A549 (cell line): ENCODE results near the gene DNAJC15. TPM values are rescaled to one million over a fixed set of nuclear protein-coding genes. Genes with fewer than 3 reads are reported as not detected.

Experiments used
- ATAC-seq, 2 experiments: fragments of 200-7000 bp in 1 of 2; fragments of >200 bp in 1 of 2; cut with Nextera tagmentation in 1 of 2; cut with Tn5 transposase in 1 of 2; 3 replicates each; pipeline versions ENCODE4 v1.8.0 to v1.9.1; 2018 to 2020; ENCODE audit warnings: mild to moderate bottlenecking in 1 of 2, moderate library complexity in 1 of 2
- CTCF ChIA-PET: fragments of 300-600 bp; sonication (Branson Sonifier 250); formaldehyde crosslinking; extraction: SDS; loops from one replicate; lab custom pipeline; 2021; ENCODE audit warnings: antibody characterized with exemption, inconsistent platforms; lab: Yijun Ruan, JAX
- POLR2A ChIA-PET: fragments of 350-600 bp; formaldehyde crosslinking; extraction: SDS; loops from one replicate; lab custom pipeline; 2021; ENCODE audit warnings: antibody characterized with exemption, inconsistent platforms; lab: Yijun Ruan, JAX
- DNase-seq, 2 experiments: peaks; one replicate each; pipeline versions ENCODE4 v3.0.0 to v3.0.0-alpha.2; 2011 to 2016; ENCODE audit warnings: low read depth in 1 of 2, low spot score in 1 of 2
- FAIRE-seq: peaks from 2 replicates; lab custom pipeline; 2011; peaks lifted over from hg19 to GRCh38; lab: Jason Lieb, UNC
- H3K27ac ChIP-seq, 2 experiments: fragments of >200 bp; sonication (Bioruptor Twin); formaldehyde crosslinking; 3 replicates each; pipeline ENCODE4 v1.5.1; 2016 to 2017
- H3K4me1 ChIP-seq: fragments of >200 bp; sonication (Bioruptor Twin); formaldehyde crosslinking; 3 replicates; pipeline ENCODE4 v1.6.1; 2016
- H3K4me2 ChIP-seq: fragments of >200 bp; sonication (Bioruptor Twin); formaldehyde crosslinking; 3 replicates; pipeline ENCODE4 v1.6.1; 2016
- H3K4me3 ChIP-seq: fragments of >200 bp; sonication (Bioruptor Twin); formaldehyde crosslinking; 3 replicates; pipeline ENCODE4 v1.5.1; 2016
- H3K9me3 ChIP-seq: fragments of >200 bp; sonication (Bioruptor Twin); formaldehyde crosslinking; 3 replicates; pipeline ENCODE4 v1.6.1; 2016
- CBX2 ChIP-seq: fragments of 200-600 bp; sonication (generic); IDR thresholded peaks from 2 replicates; pipeline ENCODE4 v1.6.1; 2016; ENCODE audit warnings: low read depth, mild to moderate bottlenecking, borderline replicate concordance
- CBX8 ChIP-seq: fragments of 200-600 bp; sonication (generic); IDR thresholded peaks from 2 replicates; pipeline ENCODE4 v1.6.1; 2016
- CHD2 ChIP-seq: fragments of 150-350 bp; IDR thresholded peaks from 2 replicates; pipeline ENCODE4 v1.6.1; 2014; ENCODE audit warnings: low read length; ENCODE audit not compliant: partially characterized antibody
- EHF ChIP-seq: fragments of 250-450 bp; sonication (Bioruptor Pico); IDR thresholded peaks from 2 replicates; pipeline ENCODE4 v1.5.0; 2020; ENCODE audit warnings: mild to moderate bottlenecking
- ESRRA ChIP-seq: fragments of 150-350 bp; IDR thresholded peaks from 2 replicates; pipeline ENCODE4 v1.6.1; 2014; ENCODE audit warnings: mild to moderate bottlenecking, low read length, borderline replicate concordance
- FOSB ChIP-seq: fragments of 250-450 bp; sonication (Bioruptor Pico); IDR thresholded peaks from 2 replicates; pipeline ENCODE4 v1.5.0; 2020; ENCODE audit warnings: mild to moderate bottlenecking, moderate library complexity
- GATA3 ChIP-seq: IDR thresholded peaks from 2 replicates; pipeline ENCODE4 v1.6.1; 2012; ENCODE audit warnings: borderline replicate concordance
- HDAC2 ChIP-seq: fragments of 200-600 bp; sonication (generic); IDR thresholded peaks from 2 replicates; pipeline ENCODE4 v1.6.1; 2016
- HEYL ChIP-seq: fragments of 250-450 bp; sonication (Bioruptor Pico); IDR thresholded peaks from 2 replicates; pipeline ENCODE4 v1.8.0; 2021; ENCODE audit warnings: mild to moderate bottlenecking, moderate library complexity
- HOXA7 ChIP-seq: fragments of 250-450 bp; sonication (Bioruptor Pico); IDR thresholded peaks from 2 replicates; pipeline ENCODE4 v1.5.0; 2020; ENCODE audit warnings: mild to moderate bottlenecking, moderate library complexity
- HOXB13 ChIP-seq: fragments of 250-450 bp; sonication (Bioruptor Pico); IDR thresholded peaks from 2 replicates; pipeline ENCODE4 v1.5.0; 2020; ENCODE audit warnings: low read depth, mild to moderate bottlenecking, moderate library complexity
- JUNB ChIP-seq: fragments of >200 bp; sonication (Bioruptor Twin); formaldehyde crosslinking; IDR thresholded peaks from 2 replicates; pipeline ENCODE4 v1.6.1; 2016
- MAX ChIP-seq: IDR thresholded peaks from 2 replicates; pipeline ENCODE4 v1.6.1; 2012
- MYC ChIP-seq: IDR thresholded peaks from 2 replicates; pipeline ENCODE4 v1.6.1; 2012; ENCODE audit warnings: mild to moderate bottlenecking, inconsistent platforms, low read length, improper control_type of control experiment, borderline replicate concordance
- NFE2L2 ChIP-seq: fragments of 150-350 bp; conservative IDR thresholded peaks from 2 replicates; pipeline ENCODE4 v1.6.1; 2014; ENCODE audit warnings: low read length
- NR3C1 ChIP-seq: fragments of >200 bp; sonication (Bioruptor Twin); formaldehyde crosslinking; IDR thresholded peaks from 3 replicates; pipeline ENCODE4 v1.6.1; 2017
- PHF8 ChIP-seq: fragments of 200-600 bp; sonication (generic); IDR thresholded peaks from 2 replicates; pipeline ENCODE4 v1.6.1; 2016; ENCODE audit warnings: low read depth, mild to moderate bottlenecking, antibody characterized with exemption, moderate library complexity, borderline replicate concordance
- RAD21 ChIP-seq, 2 experiments: fragments of >200 bp in 1 of 2; sonication (Bioruptor Twin) in 1 of 2; formaldehyde crosslinking in 1 of 2; IDR thresholded peaks in 1 of 2; conservative IDR thresholded peaks in 1 of 2; 2 replicates in 1 of 2; 3 replicates in 1 of 2; pipeline ENCODE4 v1.6.1; 2012 to 2018; ENCODE audit warnings: inconsistent platforms in 1 of 2
- RFX5 ChIP-seq: fragments of 450-650 bp; IDR thresholded peaks from 2 replicates; pipeline ENCODE4 v1.7.1; 2014; ENCODE audit warnings: antibody characterized with exemption, mild to moderate bottlenecking, moderate library complexity
- RNF2 ChIP-seq: fragments of 200-600 bp; sonication (generic); IDR thresholded peaks from 2 replicates; pipeline ENCODE4 v1.6.1; 2016; ENCODE audit warnings: low read depth, mild to moderate bottlenecking, antibody characterized with exemption, moderate library complexity, borderline replicate concordance
- SREBF2 ChIP-seq: fragments of 450-650 bp; IDR thresholded peaks from 2 replicates; pipeline ENCODE4 v1.6.1; 2014; ENCODE audit warnings: mild to moderate bottlenecking, moderate library complexity
- TFCP2L1 ChIP-seq: fragments of 250-450 bp; sonication (Bioruptor Pico); IDR thresholded peaks from 2 replicates; pipeline ENCODE4 v1.5.0; 2021; ENCODE audit warnings: mild to moderate bottlenecking
- TP53 ChIP-seq: fragments of 250-450 bp; sonication (Bioruptor Pico); IDR thresholded peaks from 2 replicates; pipeline ENCODE4 v1.5.0; 2021; ENCODE audit warnings: mild to moderate bottlenecking, moderate library complexity
- ZC3H11A ChIP-seq: fragments of 450-650 bp; IDR thresholded peaks from 2 replicates; pipeline ENCODE4 v1.6.1; 2014; ENCODE audit warnings: antibody characterized with exemption, mild to moderate bottlenecking
- ZFP36 ChIP-seq: fragments of 450-650 bp; IDR thresholded peaks from 2 replicates; pipeline ENCODE4 v1.6.1; 2014; ENCODE audit warnings: borderline replicate concordance; ENCODE audit not compliant: partially characterized antibody
- ZNF302 ChIP-seq: fragments of 250-450 bp; sonication (Bioruptor Pico); IDR thresholded peaks from 2 replicates; pipeline ENCODE4 v1.9.0; 2021; ENCODE audit warnings: inconsistent platforms, mild to moderate bottlenecking, moderate library complexity
- WGBS: methylation state at CpG from one replicate; pipeline ENCODE4 v1.1.6; 2017; ENCODE audit errors: missing lambda C conversion rate; 5-methylcytosine and 5-hydroxymethylcytosine counted together
- polyA plus RNA-seq, 4 experiments: library from polyadenylated mRNA; depleted of rRNA in 3 of 4; stranded (reverse); fragments of >200 nt; fragmentation: RNase III in 1 of 4; extraction: RNeasy Plus Mini Kit Qiagen cat#74134 plus additional on column Dnase treatment in 1 of 4; gene quantifications; 2 replicates in 3 of 4; 3 replicates in 1 of 4; pipeline ENCODE4 v1.2.3, GENCODE V29; 2011 to 2017
- TF ChIP-seq, protein P1 (sequence below): fragments of >200 bp; sonication (Bioruptor Twin); formaldehyde crosslinking; IDR thresholded peaks from 3 replicates; pipeline ENCODE4 v1.6.1; 2016
- TF ChIP-seq, protein P2 (sequence below): IDR thresholded peaks from 2 replicates; pipeline ENCODE4 v1.6.1; 2012; ENCODE audit warnings: low read depth, borderline replicate concordance
- TF ChIP-seq, protein P3 (sequence below): fragments of >200 bp; sonication (Bioruptor Twin); formaldehyde crosslinking; IDR thresholded peaks from 3 replicates; pipeline ENCODE4 v1.5.1; 2016

DNAJC15 gene
- polyA plus RNA-seq, 2 of the 4 experiments (the other 2 are of a cell fraction): 0.03 to 0.05 TPM

GRCh38 chr13:42981853-42982252, 41.5 kb upstream of the DNAJC15 start (continued):
- TF ChIP-seq MYC (no peak), ZFP36 (no peak), ZNF302 (CRISPR knock-in tag) (no peak)
- TF ChIP-seq, protein P1, sequence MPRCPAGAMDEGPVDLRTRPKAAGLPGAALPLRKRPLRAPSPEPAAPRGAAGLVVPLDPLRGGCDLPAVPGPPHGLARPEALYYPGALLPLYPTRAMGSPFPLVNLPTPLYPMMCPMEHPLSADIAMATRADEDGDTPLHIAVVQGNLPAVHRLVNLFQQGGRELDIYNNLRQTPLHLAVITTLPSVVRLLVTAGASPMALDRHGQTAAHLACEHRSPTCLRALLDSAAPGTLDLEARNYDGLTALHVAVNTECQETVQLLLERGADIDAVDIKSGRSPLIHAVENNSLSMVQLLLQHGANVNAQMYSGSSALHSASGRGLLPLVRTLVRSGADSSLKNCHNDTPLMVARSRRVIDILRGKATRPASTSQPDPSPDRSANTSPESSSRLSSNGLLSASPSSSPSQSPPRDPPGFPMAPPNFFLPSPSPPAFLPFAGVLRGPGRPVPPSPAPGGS: no peak

- TF ChIP-seq NFE2L2: no peak
- TF ChIP-seq ZFP36: no peak
- no peak for TF ChIP-seq GATA3
- TF ChIP-seq HEYL: no peak
- TF ChIP-seq ESRRA: no peak
- no peak for TF ChIP-seq HDAC2
- TF ChIP-seq, protein P2, sequence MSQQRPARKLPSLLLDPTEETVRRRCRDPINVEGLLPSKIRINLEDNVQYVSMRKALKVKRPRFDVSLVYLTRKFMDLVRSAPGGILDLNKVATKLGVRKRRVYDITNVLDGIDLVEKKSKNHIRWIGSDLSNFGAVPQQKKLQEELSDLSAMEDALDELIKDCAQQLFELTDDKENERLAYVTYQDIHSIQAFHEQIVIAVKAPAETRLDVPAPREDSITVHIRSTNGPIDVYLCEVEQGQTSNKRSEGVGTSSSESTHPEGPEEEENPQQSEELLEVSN: no peak
- no peak for TF ChIP-seq CHD2
- no peak for TF ChIP-seq HOXA7 (CRISPR knock-in tag)
- no peak for TF ChIP-seq NR3C1
- TF ChIP-seq EHF: no peak
- no peak for TF ChIP-seq MAX
- TF ChIP-seq PHF8: no peak
- TF ChIP-seq, protein P3, sequence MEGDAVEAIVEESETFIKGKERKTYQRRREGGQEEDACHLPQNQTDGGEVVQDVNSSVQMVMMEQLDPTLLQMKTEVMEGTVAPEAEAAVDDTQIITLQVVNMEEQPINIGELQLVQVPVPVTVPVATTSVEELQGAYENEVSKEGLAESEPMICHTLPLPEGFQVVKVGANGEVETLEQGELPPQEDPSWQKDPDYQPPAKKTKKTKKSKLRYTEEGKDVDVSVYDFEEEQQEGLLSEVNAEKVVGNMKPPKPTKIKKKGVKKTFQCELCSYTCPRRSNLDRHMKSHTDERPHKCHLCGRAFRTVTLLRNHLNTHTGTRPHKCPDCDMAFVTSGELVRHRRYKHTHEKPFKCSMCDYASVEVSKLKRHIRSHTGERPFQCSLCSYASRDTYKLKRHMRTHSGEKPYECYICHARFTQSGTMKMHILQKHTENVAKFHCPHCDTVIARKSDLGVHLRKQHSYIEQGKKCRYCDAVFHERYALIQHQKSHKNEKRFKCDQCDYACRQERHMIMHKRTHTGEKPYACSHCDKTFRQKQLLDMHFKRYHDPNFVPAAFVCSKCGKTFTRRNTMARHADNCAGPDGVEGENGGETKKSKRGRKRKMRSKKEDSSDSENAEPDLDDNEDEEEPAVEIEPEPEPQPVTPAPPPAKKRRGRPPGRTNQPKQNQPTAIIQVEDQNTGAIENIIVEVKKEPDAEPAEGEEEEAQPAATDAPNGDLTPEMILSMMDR: no peak
- TF ChIP-seq RFX5: no peak
- TF ChIP-seq ZC3H11A: no peak
- TF ChIP-seq TFCP2L1 (CRISPR knock-in tag): no peak
- TF ChIP-seq FOSB: no peak
- no peak for TF ChIP-seq HOXB13 (CRISPR knock-in tag)
- TF ChIP-seq RAD21 (conservative IDR thresholded peaks at IDR 0.05 in 1 of 2, IDR thresholded peaks at IDR 0.05 in 1 of 2): no peak
- no peak overlapping the region for H3K4me3 ChIP-seq
- H3K4me1 ChIP-seq: peaks cover 6% of the 10 kb centered on the region; the same call in 1 of the 3 replicates
- ChIA-PET CTCF (interaction anchor here (0.9 kb wide), 1 partner anchor 14 kb away, joined by 3 read pairs; no protein-coding TSS in a partner anchor), POLR2A (no interaction called here)
- no peak overlapping the region for H3K27ac ChIP-seq
- ATAC-seq (no peak), FAIRE-seq (no peak), DNase-seq (no peak)
- H3K4me2 ChIP-seq: no peak overlapping the region
- H3K9me3 ChIP-seq: no peaks in the 10 kb centered on the region
These were observed 39.4 kb upstream of the DNAJC15 start for GRCh38 chr13:42984026-42984425.

GRCh38 chr13:42984691-42985090, 38.7 kb upstream of the DNAJC15 start:
- Histone ChIP-seq H3K4me2 (no peak overlapping the region), H3K4me1 (peaks cover 6% of the 10 kb centered on the region; the same call in 1 of the 3 replicates), H3K9me3 (no peaks in the 10 kb centered on the region), H3K4me3 (no peak overlapping the region), H3K27ac (no peak overlapping the region)
- CTCF ChIA-PET: interaction anchor here (0.6 kb wide), 1 partner anchor 341 kb away, joined by 3 read pairs; no protein-coding TSS in a partner anchor
- FAIRE-seq (no peak), DNase-seq (no peak), ATAC-seq (no peak)
- POLR2A ChIA-PET: no interaction called here
- TF ChIP-seq NFE2L2 (no peak), HEYL (no peak), JUNB (no peak), ZNF302 (CRISPR knock-in tag) (no peak), CBX8 (no peak), CBX2 (no peak), MYC (no peak), SREBF2 (no peak), TP53 (CRISPR knock-in tag) (no peak), RNF2 (no peak)
- TF ChIP-seq, protein P1: no peak
- WGBS: 90% methylated on average over 1 of the region's 1 CpG
